K562 (cell line): ENCODE measurements around the gene FAM110D. TPM values are rescaled to one million over a fixed set of nuclear protein-coding genes. Genes with fewer than 3 reads are reported as not detected.

ENCODE experiments used
- ARID1B ChIP-seq: fragments of 450-650 bp; IDR thresholded peaks from 2 replicates; pipeline ENCODE4 v1.6.1; 2016; ENCODE audit warnings: antibody characterized with exemption, mild to moderate bottlenecking, inconsistent platforms
- ATF7 ChIP-seq: fragments of 450-650 bp; IDR thresholded peaks from 2 replicates; pipeline ENCODE4 v1.7.1; 2014; ENCODE audit warnings: mild to moderate bottlenecking, moderate library complexity
- CHD2 ChIP-seq: IDR thresholded peaks from 2 replicates; pipeline ENCODE4 v1.6.1; 2011; ENCODE audit warnings: low read depth, low read length
- FOXP4 ChIP-seq: sonication (generic); formaldehyde crosslinking; IDR thresholded peaks from 2 replicates; pipeline ENCODE4 v1.8.0; 2022; ENCODE audit warnings: mild to moderate bottlenecking, missing genetic modification reagents, borderline replicate concordance
- NFRKB ChIP-seq: fragments of 450-650 bp; IDR thresholded peaks from 2 replicates; pipeline ENCODE4 v1.6.1; 2016; ENCODE audit warnings: low read depth
- NR4A1 ChIP-seq, 2 experiments: fragments of 250-450 bp in 1 of 2; fragments of 450-650 bp in 1 of 2; sonication (Bioruptor Pico) in 1 of 2; IDR thresholded peaks; 2 replicates each; pipeline versions ENCODE4 v1.4.0 to v1.6.1; 2016 to 2020; ENCODE audit warnings: mild to moderate bottlenecking in 2 of 2, missing compliant biosample characterization in 1 of 2, missing genetic modification characterization in 1 of 2, moderate library complexity in 1 of 2
- UBTF ChIP-seq, 2 experiments: IDR thresholded peaks; 2 replicates each; pipeline ENCODE4 v1.6.1; 2012; ENCODE audit warnings: improper control_type of control experiment in 2 of 2, low read depth in 2 of 2, low read length in 2 of 2, borderline replicate concordance in 1 of 2
- ZNF133 ChIP-seq: fragments of 250-450 bp; sonication (Bioruptor Pico); IDR thresholded peaks from 2 replicates; pipeline ENCODE4 v1.4.0; 2020; ENCODE audit warnings: mild to moderate bottlenecking
- ZNF57 ChIP-seq: fragments of 450-650 bp; formaldehyde crosslinking; IDR thresholded peaks from 2 replicates; pipeline ENCODE4 v1.4.0; 2020; ENCODE audit warnings: mild to moderate bottlenecking, moderate library complexity
- ZNF583 ChIP-seq: fragments of 250-450 bp; sonication (Bioruptor Pico); IDR thresholded peaks from 2 replicates; pipeline ENCODE4 v1.4.0; 2020
- ZNF695 ChIP-seq: fragments of 450-650 bp; formaldehyde crosslinking; IDR thresholded peaks from 2 replicates; pipeline ENCODE4 v1.4.0; 2020; ENCODE audit warnings: mild to moderate bottlenecking, moderate library complexity
- polyA plus RNA-seq, 8 experiments: library from polyadenylated mRNA; depleted of rRNA in 4 of 8; stranded (reverse) in 5 of 8; unstranded in 3 of 8; fragments of >200 nt; fragmentation: Nextera tagmentation in 2 of 8; fragmentation: Illumina TruSeq in 1 of 8; extraction: Ambion mirVana in 2 of 8; extraction: Trizol in 1 of 8; gene quantifications; 2 replicates each; pipeline versions ENCODE4 v1.2.1 to v1.2.3, GENCODE V29; 2011 to 2014; ENCODE audit warnings: inconsistent platforms in 1 of 8, missing spikeins in 1 of 8
- total RNA-seq, 7 experiments: library from RNA; depleted of rRNA in 6 of 7; stranded (reverse); fragments of >200 nt in 6 of 7; fragmentation: Illumina TruSeq in 2 of 7; extraction: Trizol in 2 of 7; gene quantifications; 2 replicates each; pipeline versions ENCODE4 v1.2.1 to v1.2.3, GENCODE V29; 2011 to 2021; ENCODE audit warnings: low replicate concordance in 1 of 7
- TF ChIP-seq, protein P1 (sequence below): fragments of 250-450 bp; sonication (Bioruptor Pico); IDR thresholded peaks from 2 replicates; pipeline ENCODE4 v1.4.0; 2020
- TF ChIP-seq, protein P2 (sequence below), 2 experiments: fragments of 200-800 bp in 1 of 2; sonication (Bioruptor generic) in 1 of 2; sonication (generic) in 1 of 2; formaldehyde crosslinking in 1 of 2; IDR thresholded peaks in 1 of 2; conservative IDR thresholded peaks in 1 of 2; 2 replicates each; pipeline versions ENCODE4 v1.5.0 to v1.6.1; 2016 to 2020; ENCODE audit warnings: missing compliant biosample characterization in 1 of 2, missing genetic modification characterization in 1 of 2, missing genetic modification reagents in 1 of 2

Gene FAM110D
- total and polyA plus RNA-seq, 9 of the 15 experiments (the other 6 are each of a cell fraction or from before 2014, with no cell fraction given): 0.04 to 1.1 (median 0.33) TPM

- 0 out of 2 replicates have a peak, but pooled peaks have one; percentile 8 for TF ChIP-seq ARID1B
- TF ChIP-seq, protein P1, sequence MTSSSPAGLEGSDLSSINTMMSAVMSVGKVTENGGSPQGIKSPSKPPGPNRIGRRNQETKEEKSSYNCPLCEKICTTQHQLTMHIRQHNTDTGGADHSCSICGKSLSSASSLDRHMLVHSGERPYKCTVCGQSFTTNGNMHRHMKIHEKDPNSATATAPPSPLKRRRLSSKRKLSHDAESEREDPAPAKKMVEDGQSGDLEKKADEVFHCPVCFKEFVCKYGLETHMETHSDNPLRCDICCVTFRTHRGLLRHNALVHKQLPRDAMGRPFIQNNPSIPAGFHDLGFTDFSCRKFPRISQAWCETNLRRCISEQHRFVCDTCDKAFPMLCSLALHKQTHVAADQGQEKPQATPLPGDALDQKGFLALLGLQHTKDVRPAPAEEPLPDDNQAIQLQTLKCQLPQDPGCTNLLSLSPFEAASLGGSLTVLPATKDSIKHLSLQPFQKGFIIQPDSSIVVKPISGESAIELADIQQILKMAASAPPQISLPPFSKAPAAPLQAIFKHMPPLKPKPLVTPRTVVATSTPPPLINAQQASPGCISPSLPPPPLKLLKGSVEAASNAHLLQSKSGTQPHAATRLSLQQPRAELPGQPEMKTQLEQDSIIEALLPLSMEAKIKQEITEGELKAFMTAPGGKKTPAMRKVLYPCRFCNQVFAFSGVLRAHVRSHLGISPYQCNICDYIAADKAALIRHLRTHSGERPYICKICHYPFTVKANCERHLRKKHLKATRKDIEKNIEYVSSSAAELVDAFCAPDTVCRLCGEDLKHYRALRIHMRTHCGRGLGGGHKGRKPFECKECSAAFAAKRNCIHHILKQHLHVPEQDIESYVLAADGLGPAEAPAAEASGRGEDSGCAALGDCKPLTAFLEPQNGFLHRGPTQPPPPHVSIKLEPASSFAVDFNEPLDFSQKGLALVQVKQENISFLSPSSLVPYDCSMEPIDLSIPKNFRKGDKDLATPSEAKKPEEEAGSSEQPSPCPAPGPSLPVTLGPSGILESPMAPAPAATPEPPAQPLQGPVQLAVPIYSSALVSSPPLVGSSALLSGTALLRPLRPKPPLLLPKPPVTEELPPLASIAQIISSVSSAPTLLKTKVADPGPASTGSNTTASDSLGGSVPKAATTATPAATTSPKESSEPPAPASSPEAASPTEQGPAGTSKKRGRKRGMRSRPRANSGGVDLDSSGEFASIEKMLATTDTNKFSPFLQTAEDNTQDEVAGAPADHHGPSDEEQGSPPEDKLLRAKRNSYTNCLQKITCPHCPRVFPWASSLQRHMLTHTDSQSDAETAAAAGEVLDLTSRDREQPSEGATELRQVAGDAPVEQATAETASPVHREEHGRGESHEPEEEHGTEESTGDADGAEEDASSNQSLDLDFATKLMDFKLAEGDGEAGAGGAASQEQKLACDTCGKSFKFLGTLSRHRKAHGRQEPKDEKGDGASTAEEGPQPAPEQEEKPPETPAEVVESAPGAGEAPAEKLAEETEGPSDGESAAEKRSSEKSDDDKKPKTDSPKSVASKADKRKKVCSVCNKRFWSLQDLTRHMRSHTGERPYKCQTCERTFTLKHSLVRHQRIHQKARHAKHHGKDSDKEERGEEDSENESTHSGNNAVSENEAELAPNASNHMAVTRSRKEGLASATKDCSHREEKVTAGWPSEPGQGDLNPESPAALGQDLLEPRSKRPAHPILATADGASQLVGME (CRISPR knock-in tag): peak; percentile 81
- TF ChIP-seq ZNF133 (CRISPR knock-in tag): no peak
- TF ChIP-seq CHD2: 0 out of 2 replicates have a peak, but pooled peaks have one; percentile 14
- peak; percentile 92 to 98; a peak in 3 of 4 replicates for TF ChIP-seq UBTF (IDR thresholded peaks at IDR 0.05; ENCODE audit: borderline replicate concordance in 1 of 2, low read depth in 2 of 2, low read length in 2 of 2)
- peak; percentile 78; the same call in 1 of the 2 replicates for TF ChIP-seq ATF7
- 0 out of 2 replicates have a peak, but pooled peaks have one; percentile 24 for TF ChIP-seq ZNF57
- TF ChIP-seq NFRKB: peak; percentile 25; the same call in 1 of the 2 replicates
- TF ChIP-seq, protein P2, sequence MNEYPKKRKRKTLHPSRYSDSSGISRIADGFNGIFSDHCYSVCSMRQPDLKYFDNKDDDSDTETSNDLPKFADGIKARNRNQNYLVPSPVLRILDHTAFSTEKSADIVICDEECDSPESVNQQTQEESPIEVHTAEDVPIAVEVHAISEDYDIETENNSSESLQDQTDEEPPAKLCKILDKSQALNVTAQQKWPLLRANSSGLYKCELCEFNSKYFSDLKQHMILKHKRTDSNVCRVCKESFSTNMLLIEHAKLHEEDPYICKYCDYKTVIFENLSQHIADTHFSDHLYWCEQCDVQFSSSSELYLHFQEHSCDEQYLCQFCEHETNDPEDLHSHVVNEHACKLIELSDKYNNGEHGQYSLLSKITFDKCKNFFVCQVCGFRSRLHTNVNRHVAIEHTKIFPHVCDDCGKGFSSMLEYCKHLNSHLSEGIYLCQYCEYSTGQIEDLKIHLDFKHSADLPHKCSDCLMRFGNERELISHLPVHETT (CRISPR knock-in tag; conservative IDR thresholded peaks at IDR 0.05 in 1 of 2, IDR thresholded peaks at IDR 0.05 in 1 of 2): peak in 1 of 2 experiments; percentile 97; a peak in 2 of 4 replicates
- peak; percentile 86; the same call in 1 of the 2 replicates for TF ChIP-seq NR4A1 (CRISPR knock-in tag; IDR thresholded peaks at IDR 0.05)
- TF ChIP-seq NR4A1 (tag; IDR thresholded peaks at IDR 0.05): peak; percentile 89
- peak; percentile 63; the same call in 1 of the 2 replicates for TF ChIP-seq FOXP4 (CRISPR knock-in tag)
- 0 out of 2 replicates have a peak, but pooled peaks have one; percentile 53 for TF ChIP-seq ZNF695
- TF ChIP-seq ZNF583 (CRISPR knock-in tag): peak; percentile 81; the same call in 1 of the 2 replicates
Measured at GRCh38 chr1:26161415-26162219, 2.7 kb downstream of the FAM110D start (continued).
